Measurements from ENCODE around the gene SFTPB.
A peak's percentile ranks its signal among the peaks of the same experiment; 100 is the strongest.
"Not testable (repeated sequence)": the region's sequence is repeated elsewhere in the genome, so short reads cannot be mapped to it uniquely, and the experiment has no call there.

The SFTPB gene

GRCh38 chr2:85663594-85664565 is 4.1 kb downstream of the SFTPB start:
- DNase-seq (ENCODE audit: low read depth), result no peak
- H3K4me3 ChIP-seq (ENCODE audit: low read depth, low read length), result no peak overlapping the region
- TF ChIP-seq, protein P1, sequence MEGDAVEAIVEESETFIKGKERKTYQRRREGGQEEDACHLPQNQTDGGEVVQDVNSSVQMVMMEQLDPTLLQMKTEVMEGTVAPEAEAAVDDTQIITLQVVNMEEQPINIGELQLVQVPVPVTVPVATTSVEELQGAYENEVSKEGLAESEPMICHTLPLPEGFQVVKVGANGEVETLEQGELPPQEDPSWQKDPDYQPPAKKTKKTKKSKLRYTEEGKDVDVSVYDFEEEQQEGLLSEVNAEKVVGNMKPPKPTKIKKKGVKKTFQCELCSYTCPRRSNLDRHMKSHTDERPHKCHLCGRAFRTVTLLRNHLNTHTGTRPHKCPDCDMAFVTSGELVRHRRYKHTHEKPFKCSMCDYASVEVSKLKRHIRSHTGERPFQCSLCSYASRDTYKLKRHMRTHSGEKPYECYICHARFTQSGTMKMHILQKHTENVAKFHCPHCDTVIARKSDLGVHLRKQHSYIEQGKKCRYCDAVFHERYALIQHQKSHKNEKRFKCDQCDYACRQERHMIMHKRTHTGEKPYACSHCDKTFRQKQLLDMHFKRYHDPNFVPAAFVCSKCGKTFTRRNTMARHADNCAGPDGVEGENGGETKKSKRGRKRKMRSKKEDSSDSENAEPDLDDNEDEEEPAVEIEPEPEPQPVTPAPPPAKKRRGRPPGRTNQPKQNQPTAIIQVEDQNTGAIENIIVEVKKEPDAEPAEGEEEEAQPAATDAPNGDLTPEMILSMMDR (conservative IDR thresholded peaks at IDR 0.05; ENCODE audit: low read depth, low read length), result no peak

- no peak overlapping the region for H3K4me3 ChIP-seq (ENCODE audit: low read depth, low read length)
- TF ChIP-seq, protein P1 (conservative IDR thresholded peaks at IDR 0.05; ENCODE audit: low read depth, low read length), result no peak
- DNase-seq (ENCODE audit: low read depth), result peak; percentile 87
Measured at GRCh38 chr2:85662899-85663593, 5.0 kb downstream of the SFTPB start.

- no peak overlapping the region for H3K4me3 ChIP-seq (ENCODE audit: low read depth, low read length)
- TF ChIP-seq, protein P1 (conservative IDR thresholded peaks at IDR 0.05; ENCODE audit: low read depth, low read length), result no peak
- no peak for DNase-seq (ENCODE audit: low read depth)
Measured at GRCh38 chr2:85661139-85661858, 6.7 kb downstream of the SFTPB start.

GRCh38 chr2:85660725-85661124 is 7.3 kb downstream of the SFTPB start:
- no peak for DNase-seq (ENCODE audit: low read depth)
- TF ChIP-seq, protein P1 (conservative IDR thresholded peaks at IDR 0.05; ENCODE audit: low read depth, low read length), result no peak
- H3K4me3 ChIP-seq (ENCODE audit: low read depth, low read length), result no peak overlapping the region

DNA sequence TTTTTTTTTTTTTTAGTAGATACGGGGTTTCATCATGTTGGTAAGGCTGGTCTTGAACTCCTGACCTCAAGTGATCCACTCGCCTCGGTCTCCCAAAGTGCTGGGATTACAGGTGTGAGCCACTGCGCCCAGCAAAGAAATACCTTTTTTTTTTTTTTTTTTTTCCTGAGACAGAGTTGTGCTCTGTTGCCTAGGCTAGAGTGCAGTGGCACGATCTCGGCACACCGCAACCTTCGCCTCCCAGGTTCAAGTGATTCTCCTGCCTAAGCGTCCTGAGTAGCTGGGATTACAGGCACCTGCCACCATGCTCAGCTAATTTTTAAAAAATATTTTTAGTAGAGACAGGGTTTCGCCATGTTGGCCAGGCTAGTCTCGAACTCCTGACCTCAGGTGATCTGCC is 7.7 kb downstream of the SFTPB start:
- H3K4me3 ChIP-seq (ENCODE audit: low read depth, low read length); DNase-seq (ENCODE audit: low read depth): not testable (repeated sequence)

DNA sequence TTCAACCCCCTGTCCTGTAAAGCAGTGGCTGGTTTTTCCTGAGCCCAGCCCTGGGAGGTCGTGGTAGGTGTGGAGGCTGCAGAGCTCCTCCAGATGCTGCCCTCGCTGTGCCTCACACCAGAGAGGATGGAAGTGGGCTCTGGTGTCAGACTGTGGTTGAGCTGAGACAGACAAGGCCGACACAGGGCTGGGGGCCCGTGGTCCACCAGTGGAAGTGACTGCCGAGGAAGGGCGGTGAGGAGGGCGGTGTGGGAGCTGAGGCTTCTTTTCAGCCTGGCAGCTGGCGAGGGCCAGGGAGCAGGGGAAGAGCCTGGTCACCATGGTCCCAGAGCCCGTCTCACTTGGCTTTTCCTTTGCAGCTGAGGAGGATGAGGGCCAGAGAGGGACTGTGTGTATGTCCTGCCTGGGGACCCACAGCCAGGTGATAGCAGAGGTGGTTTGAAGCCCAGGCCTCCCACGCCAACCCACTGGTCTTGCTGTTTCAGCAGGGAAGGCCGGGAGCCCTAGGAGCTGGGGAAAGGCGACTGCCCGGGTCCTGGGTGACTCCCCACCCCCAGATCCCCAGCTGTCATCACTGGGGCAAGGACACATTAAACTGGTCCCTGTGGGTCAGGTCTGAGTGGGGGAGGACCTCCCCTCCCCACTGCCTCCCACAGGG is 8.5 kb downstream of the SFTPB start:
- no peak for DNase-seq (ENCODE audit: low read depth)
- no peak overlapping the region for H3K4me3 ChIP-seq (ENCODE audit: low read depth, low read length)
- TF ChIP-seq, protein P1 (conservative IDR thresholded peaks at IDR 0.05; ENCODE audit: low read depth, low read length), result no peak

DNA sequence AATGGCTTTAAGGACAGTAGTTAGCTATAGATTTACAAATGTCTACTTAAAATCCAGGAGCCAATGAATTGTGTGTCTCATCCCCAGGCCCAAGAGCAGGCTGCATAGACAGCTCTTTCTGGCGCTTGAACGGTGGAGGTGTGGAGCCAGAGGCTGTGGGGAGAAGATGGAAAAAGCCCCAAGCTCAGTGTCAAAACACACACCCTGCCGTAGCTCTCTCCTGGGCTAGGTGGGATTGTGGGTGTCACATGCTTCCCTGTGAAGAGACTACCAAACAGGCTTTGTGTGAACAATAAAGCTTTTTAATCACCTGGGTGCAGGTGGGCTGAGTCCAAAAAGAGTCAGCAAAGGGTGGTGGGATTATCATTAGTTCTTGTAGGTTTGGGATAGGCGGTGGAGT is 10.6 kb downstream of the SFTPB start:
- H3K4me3 ChIP-seq (ENCODE audit: low read depth, low read length); DNase-seq (ENCODE audit: low read depth): not testable (repeated sequence)
